ENCODE measurements around the gene AQR. TPM values are rescaled to one million over a fixed set of nuclear protein-coding genes. Genes with fewer than 3 reads are reported as not detected.
"Not testable (repeated sequence)": the region's sequence is repeated elsewhere in the genome, so short reads cannot be mapped to it uniquely, and the experiment has no call there.

Gene AQR
- total RNA-seq, 5 donors from 2014 or later (not counting 1 experiment from before 2014, with no cell fraction given) = 35.3 to 48.6 (median 36.3) TPM

- H3K9me3 ChIP-seq = no peaks in the 10 kb centered on the region
- no peak overlapping the region for H3K4me3 ChIP-seq (ENCODE audit: control insufficient read depth in 1 of 2, extremely low read depth in 1 of 2, low read length in 1 of 2)
- Mint-ChIP-seq H3K4me1 (no peaks in the 10 kb centered on the region), H3K36me3 (peaks cover 56% of the 10 kb centered on the region), H3K27me3 (no peaks in the 10 kb centered on the region), H3K9me3 (no peaks in the 10 kb centered on the region), H3K27ac (no peak overlapping the region), H3K4me3 (no peak overlapping the region)
- H3K4me1 ChIP-seq (ENCODE audit: control insufficient read depth in 1 of 2, extremely low read depth in 1 of 2, insufficient read depth in 2 of 2, low read length in 2 of 2) = no peaks in the 10 kb centered on the region
- H3K27me3 ChIP-seq (replicated peaks in 1 of 2; ENCODE audit: control insufficient read depth in 2 of 2, extremely low read depth in 1 of 2, insufficient read depth in 2 of 2, low read length in 1 of 2) = no peaks in the 10 kb centered on the region
- no peak overlapping the region for H3K27ac ChIP-seq (ENCODE audit: low read length)
- no peak for DNase-seq
- no peak for ATAC-seq (replicated peaks in 1 of 4)
- WGBS (ENCODE audit: insufficient coverage) = no CpG with 5 or more reads among the region's 3 CpGs
- ChIA-PET CTCF (no interaction called here), POLR2A (interaction anchor here in 1 of 2 donors (0.6 kb wide), 1 partner anchor 34 kb away, joined by 3 read pairs; no protein-coding TSS in a partner anchor)
- peaks cover 4 to 73% of the 10 kb centered on the region in 2 donors for H3K36me3 ChIP-seq (ENCODE audit: control insufficient read depth in 2 of 2, extremely low read depth in 1 of 2, insufficient read depth in 1 of 2, low read length in 1 of 2)
Measured at GRCh38 chr15:34933432-34933975, 36.0 kb downstream of the AQR start.

DNA sequence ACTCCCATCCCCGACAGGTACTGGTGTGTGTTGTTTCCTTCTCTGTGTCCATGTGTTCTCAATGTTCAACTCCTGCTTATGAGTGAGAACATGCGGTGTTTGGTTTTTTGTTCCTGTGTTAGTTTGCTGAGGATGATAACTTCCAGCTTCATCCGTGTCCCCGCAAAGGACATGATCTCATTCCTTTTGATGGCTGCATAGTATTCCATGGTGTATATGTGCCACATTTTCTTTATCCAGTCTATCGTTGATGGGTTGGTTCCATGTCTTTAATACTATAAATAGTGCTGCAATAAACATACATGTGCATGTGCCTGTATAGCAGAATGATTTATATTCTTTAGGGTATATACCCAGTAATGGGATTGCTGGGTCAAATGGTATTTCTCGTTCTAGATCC, 41.2 kb downstream of the AQR start:
- H3K27me3 ChIP-seq (replicated peaks in 1 of 2; ENCODE audit: control insufficient read depth in 2 of 2, extremely low read depth in 1 of 2, insufficient read depth in 2 of 2, low read length in 1 of 2); H3K27me3 Mint-ChIP-seq; H3K9me3 ChIP-seq; H3K4me3 ChIP-seq (ENCODE audit: control insufficient read depth in 1 of 2, extremely low read depth in 1 of 2, low read length in 1 of 2); H3K4me1 ChIP-seq (ENCODE audit: control insufficient read depth in 1 of 2, extremely low read depth in 1 of 2, insufficient read depth in 2 of 2, low read length in 2 of 2); H3K27ac ChIP-seq (ENCODE audit: low read length); H3K4me1 Mint-ChIP-seq; H3K27ac Mint-ChIP-seq; CTCF ChIA-PET; POLR2A ChIA-PET; H3K4me3 Mint-ChIP-seq; DNase-seq; H3K9me3 Mint-ChIP-seq; ATAC-seq (replicated peaks in 1 of 4): not testable (repeated sequence)
- WGBS (ENCODE audit: insufficient coverage) = no CpG with 5 or more reads among the region's 6 CpGs
- peaks cover 4 to 55% of the 10 kb centered on the region in 2 donors for H3K36me3 ChIP-seq (ENCODE audit: control insufficient read depth in 2 of 2, extremely low read depth in 1 of 2, insufficient read depth in 1 of 2, low read length in 1 of 2)
- H3K36me3 Mint-ChIP-seq = peaks cover 66% of the 10 kb centered on the region

- Mint-ChIP-seq H3K27ac (no peak overlapping the region), H3K4me3 (no peak overlapping the region), H3K4me1 (no peaks in the 10 kb centered on the region), H3K9me3 (no peaks in the 10 kb centered on the region), H3K27me3 (no peaks in the 10 kb centered on the region), H3K36me3 (peaks cover 63% of the 10 kb centered on the region)
- ChIA-PET CTCF (interaction anchor here (0.6 kb wide), 2 partner anchors 9 to 605 kb away, joined by 3 to 4 read pairs; no protein-coding TSS in a partner anchor), POLR2A (interaction anchor here in 1 of 2 donors (0.6 kb wide), 1 partner anchor 7 kb away, joined by 3 read pairs; no protein-coding TSS in a partner anchor)
- ATAC-seq (replicated peaks in 1 of 4) (no peak), DNase-seq (no peak)
- Histone ChIP-seq H3K27me3 (replicated peaks in 1 of 2; ENCODE audit: control insufficient read depth in 2 of 2, extremely low read depth in 1 of 2, insufficient read depth in 2 of 2, low read length in 1 of 2) (no peaks in the 10 kb centered on the region), H3K4me3 (ENCODE audit: control insufficient read depth in 1 of 2, extremely low read depth in 1 of 2, low read length in 1 of 2) (no peak overlapping the region), H3K4me1 (ENCODE audit: control insufficient read depth in 1 of 2, extremely low read depth in 1 of 2, insufficient read depth in 2 of 2, low read length in 2 of 2) (no peaks in the 10 kb centered on the region), H3K9me3 (no peaks in the 10 kb centered on the region), H3K27ac (ENCODE audit: low read length) (no peak overlapping the region), H3K36me3 (ENCODE audit: control insufficient read depth in 2 of 2, extremely low read depth in 1 of 2, insufficient read depth in 1 of 2, low read length in 1 of 2) (peaks cover 4 to 49% of the 10 kb centered on the region in 2 donors)
- WGBS (ENCODE audit: insufficient coverage) = no CpG with 5 or more reads among the region's 2 CpGs
Measured at GRCh38 chr15:34927726-34928125, 41.8 kb downstream of the AQR start.

GRCh38 chr15:34914317-34914716, 55.2 kb downstream of the AQR start:
- CTCF ChIA-PET = no interaction called here

DNA sequence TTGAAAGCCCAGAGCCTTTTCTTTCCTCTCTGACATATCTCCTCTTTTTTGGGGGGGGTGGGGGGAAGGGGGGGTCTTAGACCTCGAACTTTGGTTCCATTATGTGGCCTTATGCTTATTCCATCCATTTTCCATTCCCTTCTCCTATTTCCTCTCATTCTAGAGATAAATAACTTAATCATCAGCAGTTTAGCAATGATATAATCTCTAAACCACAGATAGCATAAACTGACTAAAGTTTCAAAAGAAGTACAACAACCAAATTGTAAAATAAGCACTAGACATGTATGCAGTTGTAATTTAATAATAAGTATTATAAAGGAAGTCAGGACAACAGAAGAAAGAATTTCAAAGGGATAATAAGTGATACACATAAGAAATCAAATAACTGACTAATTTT, 64.5 kb downstream of the AQR start:
- no peak overlapping the region for H3K4me3 Mint-ChIP-seq
- POLR2A ChIA-PET = no interaction called here
- no peaks in the 10 kb centered on the region for H3K9me3 ChIP-seq
- no peaks in the 10 kb centered on the region for H3K27me3 ChIP-seq (replicated peaks in 1 of 2; ENCODE audit: control insufficient read depth in 2 of 2, extremely low read depth in 1 of 2, insufficient read depth in 2 of 2, low read length in 1 of 2)
- no peak overlapping the region for H3K4me3 ChIP-seq (ENCODE audit: control insufficient read depth in 1 of 2, extremely low read depth in 1 of 2, low read length in 1 of 2)
- no peaks in the 10 kb centered on the region for H3K4me1 ChIP-seq (ENCODE audit: control insufficient read depth in 1 of 2, extremely low read depth in 1 of 2, insufficient read depth in 2 of 2, low read length in 2 of 2)
- no CpG with 5 or more reads among the region's 1 CpG for WGBS (ENCODE audit: insufficient coverage)
- ATAC-seq (replicated peaks in 1 of 4) (no peak), DNase-seq (no peak)
- H3K36me3 Mint-ChIP-seq = peaks cover 61% of the 10 kb centered on the region
- H3K9me3 Mint-ChIP-seq = no peaks in the 10 kb centered on the region
- no peaks in the 10 kb centered on the region for H3K27me3 Mint-ChIP-seq
- CTCF ChIA-PET = no interaction called here
- H3K36me3 ChIP-seq (ENCODE audit: control insufficient read depth in 2 of 2, extremely low read depth in 1 of 2, insufficient read depth in 1 of 2, low read length in 1 of 2) = peaks cover 0 to 56% of the 10 kb centered on the region in 2 donors
- no peak overlapping the region for H3K27ac Mint-ChIP-seq
- H3K27ac ChIP-seq (ENCODE audit: low read length) = no peak overlapping the region
- H3K4me1 Mint-ChIP-seq = no peaks in the 10 kb centered on the region

More at GRCh38 chr15:34914317-34914716, 55.2 kb downstream of the AQR start:
- H3K9me3 ChIP-seq = no peaks in the 10 kb centered on the region
- ATAC-seq (replicated peaks in 1 of 4) (no peak), DNase-seq (no peak)
- Mint-ChIP-seq H3K4me3 (no peak overlapping the region), H3K27me3 (no peaks in the 10 kb centered on the region), H3K27ac (no peak overlapping the region), H3K36me3 (peaks cover 51% of the 10 kb centered on the region), H3K4me1 (no peaks in the 10 kb centered on the region), H3K9me3 (no peaks in the 10 kb centered on the region)
- peaks cover 0 to 57% of the 10 kb centered on the region in 2 donors for H3K36me3 ChIP-seq (ENCODE audit: control insufficient read depth in 2 of 2, extremely low read depth in 1 of 2, insufficient read depth in 1 of 2, low read length in 1 of 2)
- H3K4me3 ChIP-seq (ENCODE audit: control insufficient read depth in 1 of 2, extremely low read depth in 1 of 2, low read length in 1 of 2) = no peak overlapping the region
- no peaks in the 10 kb centered on the region for H3K27me3 ChIP-seq (replicated peaks in 1 of 2; ENCODE audit: control insufficient read depth in 2 of 2, extremely low read depth in 1 of 2, insufficient read depth in 2 of 2, low read length in 1 of 2)
- WGBS (ENCODE audit: insufficient coverage) = no CpG with 5 or more reads among the region's 2 CpGs
- no peaks in the 10 kb centered on the region for H3K4me1 ChIP-seq (ENCODE audit: control insufficient read depth in 1 of 2, extremely low read depth in 1 of 2, insufficient read depth in 2 of 2, low read length in 2 of 2)
- no peak overlapping the region for H3K27ac ChIP-seq (ENCODE audit: low read length)
- POLR2A ChIA-PET = no interaction called here

DNA sequence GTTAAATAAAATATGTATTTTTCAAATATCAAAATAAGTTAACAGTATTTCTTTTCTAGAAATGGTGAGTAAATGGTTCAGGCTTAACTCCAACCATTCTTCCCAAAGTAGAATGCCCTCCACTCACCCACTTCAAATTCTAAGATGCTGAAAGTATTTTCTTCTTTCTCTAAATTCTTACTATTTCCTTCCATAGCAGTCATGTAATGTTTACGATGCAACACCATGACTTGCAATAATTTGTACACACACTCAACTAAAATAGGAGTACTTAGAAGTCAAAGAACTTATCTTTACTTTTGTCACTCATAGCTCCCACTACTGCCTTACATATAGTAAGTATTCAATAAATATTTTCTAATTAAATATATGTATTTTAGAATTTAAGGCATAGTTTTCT, 65.0 kb downstream of the AQR start:
- ATAC-seq (replicated peaks in 1 of 4) = no peak
- no CpG with 5 or more reads among the region's 1 CpG for WGBS (ENCODE audit: insufficient coverage)
- ChIA-PET POLR2A (no interaction called here), CTCF (no interaction called here)
- Mint-ChIP-seq H3K9me3 (no peaks in the 10 kb centered on the region), H3K4me1 (no peaks in the 10 kb centered on the region), H3K27me3 (no peaks in the 10 kb centered on the region), H3K27ac (no peak overlapping the region), H3K4me3 (no peak overlapping the region), H3K36me3 (peaks cover 63% of the 10 kb centered on the region)
- Histone ChIP-seq H3K36me3 (ENCODE audit: control insufficient read depth in 2 of 2, extremely low read depth in 1 of 2, insufficient read depth in 1 of 2, low read length in 1 of 2) (peaks cover 0 to 58% of the 10 kb centered on the region in 2 donors), H3K9me3 (no peaks in the 10 kb centered on the region), H3K4me1 (ENCODE audit: control insufficient read depth in 1 of 2, extremely low read depth in 1 of 2, insufficient read depth in 2 of 2, low read length in 2 of 2) (no peaks in the 10 kb centered on the region), H3K27ac (ENCODE audit: low read length) (no peak overlapping the region), H3K27me3 (replicated peaks in 1 of 2; ENCODE audit: control insufficient read depth in 2 of 2, extremely low read depth in 1 of 2, insufficient read depth in 2 of 2, low read length in 1 of 2) (no peaks in the 10 kb centered on the region), H3K4me3 (ENCODE audit: control insufficient read depth in 1 of 2, extremely low read depth in 1 of 2, low read length in 1 of 2) (no peak overlapping the region)
- no peak for DNase-seq

- Mint-ChIP-seq H3K36me3 (peaks cover 64% of the 10 kb centered on the region), H3K27ac (no peak overlapping the region), H3K4me1 (no peaks in the 10 kb centered on the region), H3K4me3 (no peak overlapping the region), H3K27me3 (no peaks in the 10 kb centered on the region), H3K9me3 (no peaks in the 10 kb centered on the region)
- CTCF ChIA-PET = interaction anchor here in 1 of 2 donors (0.5 kb wide), 1 partner anchor 21 kb away, joined by 3 read pairs; no protein-coding TSS in a partner anchor
- 100% methylated on average over 5 of the region's 7 CpGs for WGBS (ENCODE audit: insufficient coverage)
- POLR2A ChIA-PET = no interaction called here
- no peak for DNase-seq
- Histone ChIP-seq H3K4me3 (ENCODE audit: control insufficient read depth in 1 of 2, extremely low read depth in 1 of 2, low read length in 1 of 2) (no peak overlapping the region), H3K27ac (ENCODE audit: low read length) (no peak overlapping the region), H3K27me3 (replicated peaks in 1 of 2; ENCODE audit: control insufficient read depth in 2 of 2, extremely low read depth in 1 of 2, insufficient read depth in 2 of 2, low read length in 1 of 2) (no peaks in the 10 kb centered on the region), H3K4me1 (ENCODE audit: control insufficient read depth in 1 of 2, extremely low read depth in 1 of 2, insufficient read depth in 2 of 2, low read length in 2 of 2) (no peaks in the 10 kb centered on the region), H3K36me3 (ENCODE audit: control insufficient read depth in 2 of 2, extremely low read depth in 1 of 2, insufficient read depth in 1 of 2, low read length in 1 of 2) (peaks cover 0 to 38% of the 10 kb centered on the region in 2 donors), H3K9me3 (no peaks in the 10 kb centered on the region)
- no peak for ATAC-seq (replicated peaks in 1 of 4)
Measured at GRCh38 chr15:34900748-34901147, 68.8 kb downstream of the AQR start.

Data from T-cell (primary cell).